Mammary epithelial cell (primary cell): ENCODE results near the gene ART5.

Source experiments
- CTCF ChIP-seq, 2 donors: IDR thresholded peaks in 1 of 2; conservative IDR thresholded peaks in 1 of 2; 2 replicates each; pipeline ENCODE4 v1.5.1; 2011 to 2012; ENCODE audit warnings: inconsistent platforms in 2 of 2, low read length in 2 of 2, mild to moderate bottlenecking in 2 of 2, control low read depth in 1 of 2, low read depth in 1 of 2; ENCODE audit not compliant: insufficient read depth in 1 of 2; ENCODE audit errors: extremely low read depth in 1 of 2
- EZH2 ChIP-seq: IDR thresholded peaks from 2 replicates; pipeline ENCODE4 v1.6.1; 2012; ENCODE audit warnings: low read length, inconsistent platforms, borderline replicate concordance

GRCh38 chr11:3604167-3604566 lies 37.6 kb downstream of the ART5 start:
- TF ChIP-seq CTCF (conservative IDR thresholded peaks at IDR 0.05 in 1 of 2, IDR thresholded peaks at IDR 0.05 in 1 of 2; ENCODE audit: extremely low read depth in 1 of 2, insufficient read depth in 1 of 2, low read depth in 1 of 2, low read length in 2 of 2), result no peak
- no peak for TF ChIP-seq EZH2
